HCT116 (cell line): Measurements from ENCODE around the gene WDR88. TPM values are rescaled to one million over a fixed set of nuclear protein-coding genes. Genes with fewer than 3 reads are reported as not detected.

Source experiments
- ATAC-seq: fragments of 200-7000 bp; cut with Tn5 transposase; 2 replicates; pipeline ENCODE4 v1.9.1; 2020; ENCODE audit warnings: mild to moderate bottlenecking, moderate library complexity
- BruUV-seq: library from RNA; stranded (reverse); fragments of 400-500 nt; replicated peaks from 2 replicates; lab custom pipeline; 2021; lab: Mats Ljungman, UMichigan
- CTCF ChIA-PET: fragments of 300-600 bp; sonication (Branson Sonifier 250); formaldehyde crosslinking; loops from one replicate; lab custom pipeline; 2021; ENCODE audit warnings: antibody characterized with exemption; lab: Charles Lee
- POLR2A ChIA-PET: fragments of 300-600, 350-600 bp; sonication (Branson Sonifier 250); formaldehyde crosslinking; loops from one replicate; lab custom pipeline; 2021; ENCODE audit warnings: antibody characterized with exemption; lab: Charles Lee
- RAD21 ChIA-PET, 2 experiments: fragments of 300-600 bp; sonication (Branson Sonifier 250); formaldehyde crosslinking; loops; one replicate each; lab custom pipeline; 2023; ENCODE audit warnings: low total read pairs in 2 of 2; ENCODE audit not compliant: uncharacterized antibody in 2 of 2, unreplicated experiment in 2 of 2, low non-redundant PET in 1 of 2; lab: Charles Lee
- DNase-seq: peaks from one replicate; pipeline ENCODE4 v3.0.0-alpha.2; 2010; ENCODE audit warnings: low read depth, low spot score
- H2AFZ ChIP-seq: fragments of 200-600 bp; shearing (Covaris generic), sonication (generic); 2 replicates; pipeline ENCODE4 v1.6.1; 2017; ENCODE audit warnings: low read depth, mixed run types, mixed read lengths, antibody characterized with exemption, low read length; ENCODE audit not compliant: poor library complexity, severe bottlenecking
- H3K27ac ChIP-seq: 2 replicates; pipeline ENCODE4 v1.5.1; 2012; ENCODE audit warnings: low read depth, low read length
- H3K27me3 ChIP-seq: fragments of 200-600 bp; sonication (generic); 2 replicates; pipeline ENCODE4 v1.6.1; 2016; ENCODE audit warnings: mixed run types, low read length, mixed read lengths; ENCODE audit not compliant: insufficient read depth
- H3K36me3 ChIP-seq, 2 experiments: fragments of 200-500 bp in 1 of 2; fragments of 200-600 bp in 1 of 2; sonication (Bioruptor generic) in 1 of 2; sonication (generic) in 1 of 2; 2 replicates each; pipeline versions ENCODE4 v1.5.1 to v1.6.1; 2014 to 2016; ENCODE audit warnings: low read length in 2 of 2, inconsistent platforms in 1 of 2, mixed read lengths in 1 of 2, mixed run types in 1 of 2; ENCODE audit not compliant: insufficient read depth in 2 of 2, control insufficient read depth in 1 of 2
- H3K4me1 ChIP-seq, 2 experiments: fragments of 200-600 bp in 1 of 2; sonication (generic) in 1 of 2; 2 replicates each; pipeline versions ENCODE4 v1.5.1 to v1.6.1; 2012 to 2017; ENCODE audit warnings: low read length in 2 of 2, inconsistent platforms in 1 of 2, mild to moderate bottlenecking in 1 of 2, mixed read lengths in 1 of 2, mixed run types in 1 of 2, moderate library complexity in 1 of 2; ENCODE audit not compliant: insufficient read depth in 2 of 2, control insufficient read depth in 1 of 2
- H3K4me2 ChIP-seq: fragments of 200-600 bp; sonication (generic); 2 replicates; pipeline ENCODE4 v1.6.1; 2017; ENCODE audit warnings: mixed run types, low read length, mixed read lengths
- H3K4me3 ChIP-seq, 2 experiments: fragments of 200-600 bp in 1 of 2; sonication (generic) in 1 of 2; replicated peaks in 1 of 2; 2 replicates each; pipeline ENCODE4 v1.5.1; 2011 to 2016; ENCODE audit warnings: low read length in 2 of 2, control low read depth in 1 of 2, low read depth in 1 of 2, mild to moderate bottlenecking in 1 of 2, mixed read lengths in 1 of 2, mixed run types in 1 of 2
- H3K79me2 ChIP-seq: fragments of 200-600 bp; sonication (generic); 2 replicates; pipeline ENCODE4 v1.6.1; 2017; ENCODE audit warnings: mild to moderate bottlenecking, mixed run types, low read length, moderate library complexity, mixed read lengths; ENCODE audit not compliant: insufficient read depth
- H3K9ac ChIP-seq: fragments of 200-600 bp; sonication (generic); 2 replicates; pipeline ENCODE4 v1.6.1; 2016; ENCODE audit warnings: low read length, mixed read lengths
- H3K9me2 ChIP-seq: fragments of 200-600 bp; sonication (generic), shearing (Covaris generic); 2 replicates; pipeline ENCODE4 v1.6.1; 2017; ENCODE audit warnings: mixed run types, mild to moderate bottlenecking, moderate library complexity; ENCODE audit not compliant: insufficient read depth
- H3K9me3 ChIP-seq, 2 experiments: fragments of 200-500 bp in 1 of 2; fragments of 200-600 bp in 1 of 2; sonication (Bioruptor generic) in 1 of 2; sonication (generic) in 1 of 2; 2 replicates each; pipeline ENCODE4 v1.6.1; 2014 to 2017; ENCODE audit warnings: low read length in 2 of 2, mixed read lengths in 2 of 2, inconsistent platforms in 1 of 2, low read depth in 1 of 2, mild to moderate bottlenecking in 1 of 2, mixed run types in 1 of 2, moderate library complexity in 1 of 2; ENCODE audit not compliant: control insufficient read depth in 1 of 2, insufficient read depth in 1 of 2
- H4K20me1 ChIP-seq: fragments of 200-600 bp; sonication (generic), shearing (Covaris generic); 2 replicates; pipeline ENCODE4 v1.6.1; 2017; ENCODE audit warnings: mixed run types, mild to moderate bottlenecking, moderate library complexity; ENCODE audit not compliant: insufficient read depth
- EZH2 ChIP-seq: fragments of 200-600 bp; sonication (generic); IDR thresholded peaks from 2 replicates; pipeline ENCODE4 v1.6.1; 2017; ENCODE audit warnings: antibody characterized with exemption, mixed run types
- EZH2phosphoT487 ChIP-seq: fragments of 200-600 bp; IDR thresholded peaks from 2 replicates; pipeline ENCODE4 v1.6.1; 2018; ENCODE audit warnings: antibody characterized with exemption, borderline replicate concordance
- FOSL1 ChIP-seq: IDR thresholded peaks from 2 replicates; pipeline ENCODE4 v1.6.1; 2012; ENCODE audit warnings: low read depth
- RAD21 ChIP-seq: IDR thresholded peaks from 2 replicates; pipeline ENCODE4 v1.6.1; 2012; ENCODE audit warnings: low read depth, mild to moderate bottlenecking
- SIN3A ChIP-seq: IDR thresholded peaks from 2 replicates; pipeline ENCODE4 v1.6.1; 2012; ENCODE audit warnings: low read depth
- SP1 ChIP-seq: IDR thresholded peaks from 2 replicates; pipeline ENCODE4 v1.6.1; 2012; ENCODE audit warnings: low read depth
- SRF ChIP-seq: IDR thresholded peaks from 2 replicates; pipeline ENCODE4 v1.6.1; 2012; ENCODE audit warnings: low read depth
- YY1 ChIP-seq: IDR thresholded peaks from 2 replicates; pipeline ENCODE4 v1.6.1; 2011; ENCODE audit warnings: low read length, low read depth, moderate library complexity, mild to moderate bottlenecking; ENCODE audit not compliant: insufficient replicate concordance; ENCODE audit errors: extremely low read depth
- intact Hi-C: fragments of 100-400 bp; cut with micrococcal nuclease; formaldehyde crosslinking; loops from 2 replicates; pipeline ENCODE4 v1.10.0; 2022
- total RNA-seq: library from RNA; stranded (reverse); gene quantifications from one replicate; pipeline ENCODE4 v1.2.1, GENCODE V29; 2021; ENCODE audit not compliant: unreplicated experiment
- TF ChIP-seq, protein P1 (sequence below): IDR thresholded peaks from 2 replicates; pipeline ENCODE4 v1.6.1; 2012; ENCODE audit warnings: low read depth
- TF ChIP-seq, protein P2 (sequence below): IDR thresholded peaks from 2 replicates; pipeline ENCODE4 v1.6.1; 2011; ENCODE audit warnings: mild to moderate bottlenecking, low read length, moderate library complexity; ENCODE audit not compliant: insufficient replicate concordance; ENCODE audit errors: extremely low read depth
- TF ChIP-seq, protein P3 (sequence below): IDR thresholded peaks from 2 replicates; pipeline ENCODE4 v1.6.1; 2012

WDR88 gene
- total RNA-seq, 1 experiment from 2014 or later, result not detected

DNA sequence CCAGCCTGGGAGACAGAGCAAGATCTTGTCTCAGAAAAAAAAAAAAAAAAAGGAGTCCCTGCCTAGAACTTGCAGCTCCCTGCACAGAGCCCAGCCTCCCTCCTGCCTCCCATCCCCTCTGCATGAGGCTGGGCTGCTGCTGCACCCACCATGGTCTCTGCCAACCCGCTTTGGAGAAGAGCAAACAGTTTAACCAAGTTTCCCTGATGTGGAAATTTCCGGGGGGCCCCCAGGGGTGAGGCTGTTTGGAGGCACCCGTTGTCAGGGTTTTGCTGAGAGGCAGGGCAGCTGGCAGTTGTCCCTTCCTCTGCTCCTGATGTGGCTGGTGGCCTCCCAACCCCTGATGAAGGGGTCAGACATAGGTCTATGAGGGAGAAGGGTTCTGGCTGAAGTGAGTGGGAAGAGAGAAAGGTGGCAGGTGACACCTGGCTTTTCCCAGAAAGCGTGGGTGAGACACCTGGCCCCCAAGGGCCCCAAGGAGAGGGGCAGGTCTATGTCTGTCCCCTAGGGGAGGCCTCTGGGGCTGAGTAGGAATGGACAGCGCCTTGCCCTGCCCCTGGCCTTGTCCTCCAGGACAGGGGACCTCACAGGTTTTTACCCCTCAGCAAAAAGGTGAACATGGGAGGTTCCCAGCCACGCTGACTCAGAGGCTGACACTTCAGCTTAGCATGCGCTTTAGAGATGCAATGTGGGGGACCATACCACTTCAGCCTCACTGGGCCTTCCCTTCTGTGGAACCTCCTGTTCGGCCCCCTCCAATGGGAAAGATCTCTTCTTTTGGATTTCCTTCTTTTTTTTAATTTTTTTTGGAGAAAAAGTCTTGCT, 67.7 kb downstream of the WDR88 start:
- BruUV-seq, result no TSS peak
- ChIA-PET RAD21 (no interaction called here), CTCF (no interaction called here), POLR2A (no interaction called here)
- Histone ChIP-seq H3K27me3 (no peaks in the 10 kb centered on the region), H2AFZ (no peak overlapping the region), H3K9me3 (no peaks in the 10 kb centered on the region), H3K4me2 (no peak overlapping the region), H3K9me2 (no peaks in the 10 kb centered on the region), H3K27ac (no peak overlapping the region), H3K4me3 (no peak overlapping the region), H3K9ac (no peak overlapping the region), H4K20me1 (no peaks in the 10 kb centered on the region), H3K36me3 (peaks cover 0 to 13% of the 10 kb centered on the region in 2 experiments; a peak in 2 of 4 replicates)
- intact Hi-C loops, result no loop called here
- TF ChIP-seq, protein P1, sequence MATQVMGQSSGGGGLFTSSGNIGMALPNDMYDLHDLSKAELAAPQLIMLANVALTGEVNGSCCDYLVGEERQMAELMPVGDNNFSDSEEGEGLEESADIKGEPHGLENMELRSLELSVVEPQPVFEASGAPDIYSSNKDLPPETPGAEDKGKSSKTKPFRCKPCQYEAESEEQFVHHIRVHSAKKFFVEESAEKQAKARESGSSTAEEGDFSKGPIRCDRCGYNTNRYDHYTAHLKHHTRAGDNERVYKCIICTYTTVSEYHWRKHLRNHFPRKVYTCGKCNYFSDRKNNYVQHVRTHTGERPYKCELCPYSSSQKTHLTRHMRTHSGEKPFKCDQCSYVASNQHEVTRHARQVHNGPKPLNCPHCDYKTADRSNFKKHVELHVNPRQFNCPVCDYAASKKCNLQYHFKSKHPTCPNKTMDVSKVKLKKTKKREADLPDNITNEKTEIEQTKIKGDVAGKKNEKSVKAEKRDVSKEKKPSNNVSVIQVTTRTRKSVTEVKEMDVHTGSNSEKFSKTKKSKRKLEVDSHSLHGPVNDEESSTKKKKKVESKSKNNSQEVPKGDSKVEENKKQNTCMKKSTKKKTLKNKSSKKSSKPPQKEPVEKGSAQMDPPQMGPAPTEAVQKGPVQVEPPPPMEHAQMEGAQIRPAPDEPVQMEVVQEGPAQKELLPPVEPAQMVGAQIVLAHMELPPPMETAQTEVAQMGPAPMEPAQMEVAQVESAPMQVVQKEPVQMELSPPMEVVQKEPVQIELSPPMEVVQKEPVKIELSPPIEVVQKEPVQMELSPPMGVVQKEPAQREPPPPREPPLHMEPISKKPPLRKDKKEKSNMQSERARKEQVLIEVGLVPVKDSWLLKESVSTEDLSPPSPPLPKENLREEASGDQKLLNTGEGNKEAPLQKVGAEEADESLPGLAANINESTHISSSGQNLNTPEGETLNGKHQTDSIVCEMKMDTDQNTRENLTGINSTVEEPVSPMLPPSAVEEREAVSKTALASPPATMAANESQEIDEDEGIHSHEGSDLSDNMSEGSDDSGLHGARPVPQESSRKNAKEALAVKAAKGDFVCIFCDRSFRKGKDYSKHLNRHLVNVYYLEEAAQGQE, result no peak
- TF ChIP-seq EZH2phosphoT487 (no peak), RAD21 (no peak), SIN3A (no peak), EZH2 (no peak), SRF (no peak), FOSL1 (no peak), YY1 (no peak), SP1 (no peak)
- TF ChIP-seq, protein P2, sequence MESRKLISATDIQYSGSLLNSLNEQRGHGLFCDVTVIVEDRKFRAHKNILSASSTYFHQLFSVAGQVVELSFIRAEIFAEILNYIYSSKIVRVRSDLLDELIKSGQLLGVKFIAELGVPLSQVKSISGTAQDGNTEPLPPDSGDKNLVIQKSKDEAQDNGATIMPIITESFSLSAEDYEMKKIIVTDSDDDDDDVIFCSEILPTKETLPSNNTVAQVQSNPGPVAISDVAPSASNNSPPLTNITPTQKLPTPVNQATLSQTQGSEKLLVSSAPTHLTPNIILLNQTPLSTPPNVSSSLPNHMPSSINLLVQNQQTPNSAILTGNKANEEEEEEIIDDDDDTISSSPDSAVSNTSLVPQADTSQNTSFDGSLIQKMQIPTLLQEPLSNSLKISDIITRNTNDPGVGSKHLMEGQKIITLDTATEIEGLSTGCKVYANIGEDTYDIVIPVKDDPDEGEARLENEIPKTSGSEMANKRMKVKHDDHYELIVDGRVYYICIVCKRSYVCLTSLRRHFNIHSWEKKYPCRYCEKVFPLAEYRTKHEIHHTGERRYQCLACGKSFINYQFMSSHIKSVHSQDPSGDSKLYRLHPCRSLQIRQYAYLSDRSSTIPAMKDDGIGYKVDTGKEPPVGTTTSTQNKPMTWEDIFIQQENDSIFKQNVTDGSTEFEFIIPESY, result no peak
- TF ChIP-seq, protein P3, sequence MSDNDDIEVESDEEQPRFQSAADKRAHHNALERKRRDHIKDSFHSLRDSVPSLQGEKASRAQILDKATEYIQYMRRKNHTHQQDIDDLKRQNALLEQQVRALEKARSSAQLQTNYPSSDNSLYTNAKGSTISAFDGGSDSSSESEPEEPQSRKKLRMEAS, result no peak
- TF ChIP-seq, all 23 proteins: peak for 0
- ATAC-seq (no peak), DNase-seq (no peak)
- Histone ChIP-seq H3K79me2 (peaks cover 14% of the 10 kb centered on the region), H3K4me1 (peaks cover 5 to 12% of the 10 kb centered on the region in 2 experiments)
